ENCODE data around the gene SERINC5.
"Not testable (repeated sequence)": the region's sequence is repeated elsewhere in the genome, so short reads cannot be mapped to it uniquely, and the experiment has no call there.

SERINC5 gene

DNA sequence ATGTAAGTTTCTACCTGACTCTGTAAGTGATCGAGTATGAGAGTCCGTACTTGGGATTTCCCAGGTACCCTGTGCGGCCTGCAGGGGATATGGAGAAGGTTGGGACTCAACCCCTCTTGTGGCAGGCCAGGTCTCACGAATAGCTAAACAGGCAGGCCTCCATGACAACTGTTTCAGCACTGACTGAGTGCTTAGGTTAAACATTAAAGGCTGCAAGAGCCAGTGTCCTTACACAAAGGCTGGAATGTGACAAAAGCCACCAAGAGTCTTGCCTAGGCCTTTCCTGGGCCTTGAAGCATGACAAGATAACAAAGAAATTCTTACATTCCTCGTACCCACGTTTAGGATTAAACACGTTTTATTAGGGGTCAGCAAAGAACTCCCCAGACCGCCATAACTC lies 162.1 kb downstream of the SERINC5 start:
- no peak overlapping the region for H3K4me3 ChIP-seq (ENCODE audit: low read length)
- H3K4me1 ChIP-seq (ENCODE audit: insufficient read depth, low read length), result peaks cover 16% of the 10 kb centered on the region

DNA sequence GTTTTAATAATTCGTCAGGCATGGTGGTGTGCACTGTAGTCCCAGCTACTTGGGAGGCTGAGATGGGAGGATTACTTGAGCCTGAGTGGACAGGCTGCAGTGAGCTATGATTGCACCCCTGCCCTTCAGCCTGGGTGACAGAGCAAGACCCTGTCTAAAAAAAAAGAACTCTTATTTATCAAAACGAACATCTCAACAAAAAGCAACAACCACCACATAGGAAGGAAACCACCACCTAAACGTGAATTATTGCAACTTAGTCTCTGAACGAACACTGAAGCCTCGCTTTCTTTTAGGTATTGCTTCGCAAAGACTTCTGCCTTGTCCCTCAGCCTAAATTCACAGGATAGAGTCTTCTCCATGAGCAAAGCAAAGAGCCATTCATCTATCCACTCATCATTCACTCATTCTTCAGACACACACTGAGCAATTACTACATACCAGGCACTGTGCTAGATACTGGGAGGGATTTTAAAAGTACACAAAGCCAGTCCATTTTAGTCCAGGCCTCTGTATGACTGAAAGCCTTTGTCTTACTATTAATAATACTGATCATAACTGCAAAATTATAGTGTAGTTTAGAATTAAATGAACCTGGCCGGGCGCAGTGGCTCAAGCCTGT lies 163.3 kb downstream of the SERINC5 start:
- H3K36me3 ChIP-seq (ENCODE audit: insufficient read depth, low read length), result no peaks in the 10 kb centered on the region
- H3K27me3 ChIP-seq (ENCODE audit: insufficient read depth, low read length), result no peaks in the 10 kb centered on the region
- no peak overlapping the region for H2AFZ ChIP-seq (ENCODE audit: low read depth, low read length)
- peaks cover 15% of the 10 kb centered on the region for H3K4me1 ChIP-seq (ENCODE audit: insufficient read depth, low read length)
- no peaks in the 10 kb centered on the region for H3K9me3 ChIP-seq (ENCODE audit: low read length)
- H3K4me3 ChIP-seq (ENCODE audit: low read length), result no peak overlapping the region

More for the DNA sequence above, 162.1 kb downstream of the SERINC5 start:
- Histone ChIP-seq H3K36me3 (ENCODE audit: insufficient read depth, low read length) (no peaks in the 10 kb centered on the region), H3K9me3 (ENCODE audit: low read length) (no peaks in the 10 kb centered on the region), H3K27me3 (ENCODE audit: insufficient read depth, low read length) (no peaks in the 10 kb centered on the region), H2AFZ (ENCODE audit: low read depth, low read length) (peak overlapping the region; percentile 69)

DNA sequence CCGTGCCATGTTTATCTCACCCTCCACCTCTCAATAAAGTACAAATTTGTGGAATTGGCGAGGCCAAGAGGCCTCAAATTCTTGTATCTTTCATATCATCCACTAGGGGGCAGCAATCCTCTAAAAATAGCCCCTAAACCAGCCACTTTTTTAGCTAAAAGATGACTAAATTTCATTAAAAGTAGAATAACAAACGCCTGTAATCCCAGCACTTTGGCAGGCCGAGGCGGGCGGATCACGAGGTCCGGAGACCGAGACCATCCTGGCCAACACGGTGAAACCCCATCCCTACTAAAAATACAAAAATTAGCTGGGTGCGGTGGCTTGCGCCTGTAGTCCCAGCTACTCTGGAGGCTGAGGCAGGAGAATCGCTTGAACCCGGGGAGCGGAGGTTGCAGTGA lies 164.1 kb downstream of the SERINC5 start:
- not testable (repeated sequence) for H3K9me3 ChIP-seq (ENCODE audit: low read length); H2AFZ ChIP-seq (ENCODE audit: low read depth, low read length); H3K4me3 ChIP-seq (ENCODE audit: low read length); H3K36me3 ChIP-seq (ENCODE audit: insufficient read depth, low read length); H3K27me3 ChIP-seq (ENCODE audit: insufficient read depth, low read length)
- peaks cover 12% of the 10 kb centered on the region for H3K4me1 ChIP-seq (ENCODE audit: insufficient read depth, low read length)

DNA sequence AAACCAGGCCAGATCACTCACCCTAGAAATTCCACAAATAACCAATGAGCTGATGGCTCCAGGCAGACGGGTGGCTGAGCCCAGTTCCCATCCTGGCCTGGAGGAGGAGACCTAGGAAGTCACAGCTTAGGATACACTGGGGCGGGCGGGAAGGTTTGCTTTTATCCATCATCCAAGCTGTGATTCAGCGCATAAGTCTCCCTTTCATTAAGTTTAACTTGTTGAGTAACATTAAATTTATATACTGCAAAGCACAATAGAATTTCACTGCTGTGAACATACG lies 165.0 kb downstream of the SERINC5 start:
- Histone ChIP-seq H2AFZ (ENCODE audit: low read depth, low read length) (no peak overlapping the region), H3K36me3 (ENCODE audit: insufficient read depth, low read length) (no peaks in the 10 kb centered on the region), H3K9me3 (ENCODE audit: low read length) (no peaks in the 10 kb centered on the region), H3K4me1 (ENCODE audit: insufficient read depth, low read length) (peaks cover 13% of the 10 kb centered on the region), H3K4me3 (ENCODE audit: low read length) (no peak overlapping the region), H3K27me3 (ENCODE audit: insufficient read depth, low read length) (no peaks in the 10 kb centered on the region)

DNA sequence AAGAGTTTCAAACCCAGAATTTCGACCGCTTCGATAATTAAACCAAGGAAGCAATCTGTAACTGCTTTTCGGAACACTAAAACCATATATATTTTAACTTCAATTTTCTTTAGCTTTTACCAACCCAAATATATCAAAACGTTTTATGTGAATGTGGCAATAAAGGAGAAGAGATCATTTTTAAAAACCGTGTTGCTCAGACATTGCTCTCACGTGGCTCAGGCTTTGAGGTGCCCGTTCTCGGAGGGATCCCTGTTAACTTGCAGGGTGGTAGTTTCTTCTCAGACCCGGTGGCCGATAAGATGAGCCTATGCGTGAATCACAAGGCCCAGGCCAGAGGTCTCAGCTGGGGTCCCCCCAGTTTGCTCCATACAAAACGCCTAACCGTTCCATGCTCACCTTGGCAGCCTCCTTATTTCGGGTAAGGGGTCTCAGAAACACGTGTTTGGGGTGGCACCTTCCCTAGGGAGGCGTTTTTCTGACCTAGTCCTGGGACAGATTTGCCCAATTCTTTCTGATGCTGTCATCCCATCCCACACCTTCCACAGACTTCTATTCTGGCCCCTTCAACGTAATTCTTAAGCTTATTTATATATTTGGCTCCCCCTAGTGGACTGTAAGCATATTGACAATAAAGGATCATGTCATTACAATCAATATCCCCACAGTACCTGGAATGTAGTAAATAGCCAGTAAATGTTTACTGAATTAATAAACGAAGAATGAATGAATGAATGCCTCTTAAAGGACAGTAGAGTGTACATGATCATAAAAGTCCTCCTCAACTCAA lies 172.6 kb downstream of the SERINC5 start:
- H3K4me3 ChIP-seq (ENCODE audit: low read length), result no peak overlapping the region
- no peaks in the 10 kb centered on the region for H3K27me3 ChIP-seq (ENCODE audit: insufficient read depth, low read length)
- no peaks in the 10 kb centered on the region for H3K9me3 ChIP-seq (ENCODE audit: low read length)
- H3K36me3 ChIP-seq (ENCODE audit: insufficient read depth, low read length), result no peaks in the 10 kb centered on the region
- H2AFZ ChIP-seq (ENCODE audit: low read depth, low read length), result no peak overlapping the region
- peaks cover 2% of the 10 kb centered on the region for H3K4me1 ChIP-seq (ENCODE audit: insufficient read depth, low read length)

DNA sequence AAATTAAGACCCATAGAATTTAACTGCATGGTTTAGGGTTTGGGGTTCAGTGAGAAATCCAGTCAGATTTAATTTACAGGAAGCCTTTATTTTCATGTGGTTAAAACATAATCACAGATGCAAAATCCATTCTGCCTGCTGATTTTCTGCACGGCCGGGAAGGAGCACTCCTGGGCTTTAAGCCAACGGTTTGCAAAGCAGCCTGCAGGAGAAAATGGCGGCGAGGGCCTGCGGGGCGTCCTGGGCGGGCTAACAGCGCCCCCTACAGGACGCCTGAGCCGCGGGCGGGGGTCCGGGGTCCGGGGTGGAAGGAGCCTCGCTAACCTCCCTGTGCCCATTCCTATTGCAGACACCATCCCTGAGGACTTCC lies 173.1 kb downstream of the SERINC5 start:
- H3K4me3 ChIP-seq (ENCODE audit: low read length), result no peak overlapping the region

DNA sequence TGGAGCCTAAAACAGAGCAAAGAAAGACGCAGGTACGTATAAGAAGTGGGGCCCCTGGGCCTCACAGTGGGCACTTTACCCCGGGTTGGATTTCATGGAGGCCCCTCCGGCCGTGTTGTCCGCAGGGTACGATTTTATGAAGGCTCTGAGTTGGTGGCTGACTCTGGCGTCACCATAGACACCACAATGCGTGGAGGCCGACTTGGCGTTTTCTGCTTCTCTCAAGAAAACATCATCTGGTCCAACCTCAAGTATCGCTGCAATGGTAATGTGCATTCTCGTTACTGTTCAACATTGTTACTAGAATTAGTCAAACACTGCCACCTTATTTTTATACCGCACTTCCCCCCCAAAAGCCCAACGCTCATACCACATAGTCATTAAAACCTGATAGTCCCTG lies 173.6 kb downstream of the SERINC5 start:
- Histone ChIP-seq H3K27me3 (ENCODE audit: insufficient read depth, low read length) (no peaks in the 10 kb centered on the region), H2AFZ (ENCODE audit: low read depth, low read length) (no peak overlapping the region), H3K4me3 (ENCODE audit: low read length) (no peak overlapping the region), H3K36me3 (ENCODE audit: insufficient read depth, low read length) (no peaks in the 10 kb centered on the region), H3K4me1 (ENCODE audit: insufficient read depth, low read length) (peaks cover 2% of the 10 kb centered on the region), H3K9me3 (ENCODE audit: low read length) (no peaks in the 10 kb centered on the region)

More for the DNA sequence above, 173.1 kb downstream of the SERINC5 start:
- Histone ChIP-seq H2AFZ (ENCODE audit: low read depth, low read length) (no peak overlapping the region), H3K36me3 (ENCODE audit: insufficient read depth, low read length) (no peaks in the 10 kb centered on the region), H3K9me3 (ENCODE audit: low read length) (no peaks in the 10 kb centered on the region), H3K4me1 (ENCODE audit: insufficient read depth, low read length) (peaks cover 2% of the 10 kb centered on the region), H3K27me3 (ENCODE audit: insufficient read depth, low read length) (no peaks in the 10 kb centered on the region)

DNA sequence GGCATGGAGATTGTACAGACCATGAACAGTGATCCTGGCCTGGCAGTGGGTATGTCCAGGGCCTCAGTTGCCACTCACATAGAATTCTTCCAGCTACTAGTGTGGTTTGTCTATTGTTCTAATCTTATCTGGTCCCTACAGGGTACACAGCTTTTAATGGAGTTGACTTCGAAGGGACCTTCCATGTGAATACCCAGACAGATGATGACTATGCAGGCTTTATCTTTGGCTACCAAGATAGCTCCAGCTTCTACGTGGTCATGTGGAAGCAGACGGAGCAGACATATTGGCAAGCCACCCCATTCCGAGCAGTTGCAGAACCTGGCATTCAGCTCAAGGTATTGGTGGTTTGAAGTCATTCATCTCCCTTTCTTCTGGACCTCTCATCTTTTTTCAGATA lies 176.9 kb downstream of the SERINC5 start:
- peaks cover 5% of the 10 kb centered on the region for H3K36me3 ChIP-seq (ENCODE audit: insufficient read depth, low read length)
- H3K27me3 ChIP-seq (ENCODE audit: insufficient read depth, low read length), result no peaks in the 10 kb centered on the region
- H3K9me3 ChIP-seq (ENCODE audit: low read length), result no peaks in the 10 kb centered on the region
- no peaks in the 10 kb centered on the region for H3K4me1 ChIP-seq (ENCODE audit: insufficient read depth, low read length)
- H2AFZ ChIP-seq (ENCODE audit: low read depth, low read length), result no peak overlapping the region
- H3K4me3 ChIP-seq (ENCODE audit: low read length), result no peak overlapping the region

DNA sequence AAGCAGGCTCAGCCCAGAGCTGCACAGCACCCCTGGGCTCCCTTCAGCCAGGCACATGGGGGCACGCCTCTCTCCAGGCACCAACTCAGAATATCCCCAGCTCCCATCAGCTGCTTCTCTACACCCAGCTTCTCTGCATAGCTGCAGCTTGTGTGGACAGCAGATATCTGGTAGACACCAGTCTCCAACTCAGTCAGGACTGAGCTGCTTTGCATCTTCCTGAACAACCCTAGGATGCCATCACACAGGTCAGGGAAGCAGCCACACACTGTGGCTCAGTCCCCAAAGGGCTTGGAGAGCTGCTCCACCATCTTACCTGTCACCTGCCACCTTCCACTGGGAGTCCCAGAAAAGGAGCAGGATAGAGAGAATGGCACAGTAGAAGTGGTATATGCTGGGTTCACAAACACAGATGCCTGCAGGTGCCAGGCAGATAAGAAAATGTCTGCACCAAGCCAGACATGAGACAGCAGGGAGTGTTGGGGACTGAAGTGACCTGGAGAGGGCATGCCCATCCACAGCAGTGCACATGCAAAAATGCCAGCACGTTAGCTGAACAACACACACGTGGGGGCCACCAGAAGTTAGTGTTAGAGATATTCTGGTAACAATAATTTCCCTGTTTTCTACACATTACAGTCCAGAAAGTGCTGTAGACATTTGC lies 178.7 kb downstream of the SERINC5 start:
- Histone ChIP-seq H3K27me3 (ENCODE audit: insufficient read depth, low read length) (no peaks in the 10 kb centered on the region), H2AFZ (ENCODE audit: low read depth, low read length) (no peak overlapping the region), H3K9me3 (ENCODE audit: low read length) (no peaks in the 10 kb centered on the region)

DNA sequence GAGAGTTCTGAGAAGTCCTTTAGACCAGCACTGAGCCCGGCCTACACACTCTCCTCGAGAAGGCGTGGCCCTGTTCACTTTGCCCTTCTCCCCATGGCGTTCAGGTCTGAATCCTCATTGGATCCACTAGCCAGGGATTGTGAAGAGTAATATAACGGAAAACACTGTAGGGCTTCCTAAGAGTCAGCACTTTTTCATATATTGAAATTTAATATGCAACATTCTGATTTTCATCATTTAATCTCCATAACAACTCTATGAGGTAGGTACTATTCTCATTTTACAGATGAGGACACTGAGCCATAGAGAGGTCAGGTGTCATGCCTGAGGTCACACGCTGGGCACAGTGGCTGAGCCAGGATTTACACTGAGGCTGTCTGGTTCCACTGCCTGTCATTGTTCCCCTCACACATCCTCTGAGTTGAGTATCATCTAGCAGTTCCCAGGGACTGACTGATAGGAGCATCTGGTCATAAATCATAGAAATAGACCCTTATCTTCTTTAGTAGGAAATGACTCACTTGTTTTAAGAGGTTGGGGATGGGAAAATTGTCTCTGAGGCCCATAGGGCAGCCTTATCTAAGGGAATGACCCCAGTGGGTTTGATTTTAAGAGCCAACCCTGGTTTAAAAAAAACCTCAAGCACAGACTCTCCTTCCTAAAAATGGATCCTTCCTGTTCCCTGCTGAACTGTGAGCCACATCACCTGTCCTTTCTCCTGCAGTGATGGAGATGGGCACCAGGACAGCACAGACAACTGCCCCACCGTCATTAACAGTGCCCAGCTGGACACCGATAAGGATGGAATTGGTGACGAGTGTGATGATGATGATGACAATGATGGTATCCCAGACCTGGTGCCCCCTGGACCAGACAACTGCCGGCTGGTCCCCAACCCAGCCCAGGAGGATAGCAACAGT lies 179.5 kb downstream of the SERINC5 start:
- Histone ChIP-seq H3K4me3 (ENCODE audit: low read length) (no peak overlapping the region), H3K27me3 (ENCODE audit: insufficient read depth, low read length) (no peaks in the 10 kb centered on the region), H2AFZ (ENCODE audit: low read depth, low read length) (no peak overlapping the region), H3K9me3 (ENCODE audit: low read length) (no peaks in the 10 kb centered on the region), H3K4me1 (ENCODE audit: insufficient read depth, low read length) (no peaks in the 10 kb centered on the region), H3K36me3 (ENCODE audit: insufficient read depth, low read length) (peaks cover 9% of the 10 kb centered on the region)

More for the DNA sequence above, 178.7 kb downstream of the SERINC5 start:
- Histone ChIP-seq H3K4me3 (ENCODE audit: low read length) (no peak overlapping the region), H3K36me3 (ENCODE audit: insufficient read depth, low read length) (peaks cover 7% of the 10 kb centered on the region), H3K4me1 (ENCODE audit: insufficient read depth, low read length) (no peaks in the 10 kb centered on the region)

DNA sequence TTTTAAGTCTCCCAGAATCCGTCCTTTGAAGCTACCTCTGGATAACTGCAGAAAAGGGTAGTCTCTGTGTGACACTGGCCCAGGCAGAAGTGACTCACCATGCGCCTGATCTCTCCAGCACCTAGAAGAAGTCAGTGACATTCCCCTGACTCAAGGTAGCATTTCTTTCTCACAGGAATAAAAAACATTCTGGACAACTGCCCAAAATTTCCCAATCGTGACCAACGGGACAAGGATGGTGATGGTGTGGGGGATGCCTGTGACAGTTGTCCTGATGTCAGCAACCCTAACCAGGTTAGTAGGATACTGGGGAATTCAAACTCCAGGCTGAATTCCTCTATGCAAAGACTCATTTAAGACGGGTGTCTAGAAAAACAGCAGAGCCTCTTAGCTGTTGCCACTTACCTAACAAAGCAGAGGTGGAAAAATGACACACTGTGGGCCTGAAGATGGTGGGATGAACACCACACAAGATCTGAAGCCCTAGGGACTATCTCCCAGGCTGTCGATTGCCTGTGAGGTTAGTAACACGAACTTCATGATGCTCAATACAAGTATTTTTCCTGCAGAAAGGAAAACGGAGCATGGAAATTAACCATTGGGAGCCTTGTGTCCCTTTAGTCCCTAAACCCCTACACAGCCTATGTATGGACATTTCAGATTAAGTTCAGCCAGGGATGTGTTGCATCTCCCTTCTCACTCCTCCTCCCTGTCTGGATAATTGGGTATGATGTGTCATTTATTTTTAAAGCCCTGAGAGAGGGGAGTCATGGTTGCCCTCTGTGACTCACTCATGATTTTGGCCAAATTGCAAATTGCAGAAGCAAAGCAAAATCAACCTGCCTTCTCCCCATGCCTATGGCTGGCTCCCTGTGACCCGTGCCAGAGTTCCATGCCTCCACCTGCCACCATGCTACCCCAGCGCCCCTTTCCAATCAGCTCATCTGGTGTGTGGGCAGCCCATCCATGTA lies 183.5 kb downstream of the SERINC5 start:
- H3K4me1 ChIP-seq (ENCODE audit: insufficient read depth, low read length), result peaks cover 24% of the 10 kb centered on the region
- no peaks in the 10 kb centered on the region for H3K9me3 ChIP-seq (ENCODE audit: low read length)
- no peak overlapping the region for H3K4me3 ChIP-seq (ENCODE audit: low read length)
- no peak overlapping the region for H2AFZ ChIP-seq (ENCODE audit: low read depth, low read length)
- H3K36me3 ChIP-seq (ENCODE audit: insufficient read depth, low read length), result peaks cover 9% of the 10 kb centered on the region
- no peaks in the 10 kb centered on the region for H3K27me3 ChIP-seq (ENCODE audit: insufficient read depth, low read length)

DNA sequence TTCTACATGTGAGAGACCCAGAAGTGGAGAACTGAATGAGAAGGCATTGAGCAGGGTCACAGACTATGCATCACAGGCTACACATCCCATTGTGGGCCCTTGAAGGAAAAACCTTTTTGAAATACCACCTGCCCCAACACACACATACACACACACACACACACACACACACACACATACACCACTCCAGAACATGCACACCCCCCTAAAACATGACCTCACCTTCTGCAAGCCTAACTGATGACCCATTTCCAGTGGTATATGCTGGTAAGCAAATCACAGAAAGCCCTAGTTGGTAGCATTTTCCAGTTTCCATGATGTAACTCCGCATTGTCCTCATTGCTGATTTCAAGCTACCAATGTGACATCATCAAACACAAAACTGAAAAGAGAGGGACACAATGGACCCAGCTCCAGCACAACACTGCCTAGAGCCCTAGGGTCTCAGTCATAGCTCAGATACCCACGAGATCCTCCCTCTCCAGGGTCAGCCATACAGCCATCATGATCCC lies 184.3 kb downstream of the SERINC5 start:
- Histone ChIP-seq H3K4me3 (ENCODE audit: low read length) (no peak overlapping the region), H2AFZ (ENCODE audit: low read depth, low read length) (no peak overlapping the region), H3K4me1 (ENCODE audit: insufficient read depth, low read length) (peaks cover 26% of the 10 kb centered on the region), H3K27me3 (ENCODE audit: insufficient read depth, low read length) (no peaks in the 10 kb centered on the region), H3K9me3 (ENCODE audit: low read length) (no peaks in the 10 kb centered on the region), H3K36me3 (ENCODE audit: insufficient read depth, low read length) (peaks cover 9% of the 10 kb centered on the region)
